ENCODE data around the gene OGA. TPM values are rescaled to one million over a fixed set of nuclear protein-coding genes. Genes with fewer than 3 reads are reported as not detected.

OGA gene
- total RNA-seq, 2 donors from 2014 or later, result 119 to 291 TPM

- no peaks in the 10 kb centered on the region for H3K9me3 Mint-ChIP-seq
- H3K36me3 Mint-ChIP-seq (ENCODE audit: low read depth), result peaks cover 3% of the 10 kb centered on the region
- ATAC-seq (replicated peaks), result peak; percentile 60
- peak overlapping the region; percentile 88 for H3K27ac Mint-ChIP-seq
- H3K4me1 Mint-ChIP-seq, result peaks cover 32% of the 10 kb centered on the region
- peak overlapping the region; percentile 90 for H3K4me3 Mint-ChIP-seq
- no peaks in the 10 kb centered on the region for H3K27me3 Mint-ChIP-seq
Observed at GRCh38 chr10:101840741-101841453, 22.7 kb upstream of the OGA start.

DNA sequence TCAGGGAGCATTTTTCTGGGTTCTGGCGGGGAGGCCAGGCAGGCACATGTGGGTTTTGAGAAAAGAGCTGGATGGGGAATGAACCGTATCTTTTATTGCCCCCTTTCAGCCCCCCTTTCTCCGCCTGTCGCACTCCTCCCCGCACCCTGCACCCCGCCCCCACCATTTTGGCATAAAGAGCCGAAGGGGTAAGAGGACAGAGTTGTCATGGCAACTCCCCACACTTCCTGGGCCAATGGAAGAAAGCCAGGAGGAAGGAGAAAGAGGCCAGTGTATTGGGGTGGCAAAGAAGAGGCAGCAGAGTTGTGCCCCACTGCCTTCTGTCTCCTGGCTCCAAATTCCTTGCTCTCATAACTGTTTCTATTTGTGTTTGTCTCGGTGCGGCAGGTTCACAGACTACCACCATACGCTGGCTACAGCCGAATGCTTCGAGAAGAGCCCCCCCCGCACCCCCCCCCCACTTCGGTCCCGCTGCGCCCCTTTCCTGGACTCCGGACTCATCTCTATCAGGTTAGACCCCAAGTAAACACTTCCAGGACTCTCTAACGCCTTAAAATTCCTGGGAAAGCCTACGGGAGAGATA is 21.9 kb upstream of the OGA start:
- peaks cover 36% of the 10 kb centered on the region for H3K4me1 Mint-ChIP-seq
- H3K9me3 Mint-ChIP-seq, result no peaks in the 10 kb centered on the region
- H3K27me3 Mint-ChIP-seq, result no peaks in the 10 kb centered on the region
- peak overlapping the region; percentile 90 for H3K4me3 Mint-ChIP-seq
- H3K36me3 Mint-ChIP-seq (ENCODE audit: low read depth), result no peaks in the 10 kb centered on the region
- peak overlapping the region; percentile 88 for H3K27ac Mint-ChIP-seq
- no peak for ATAC-seq (replicated peaks)

- H3K4me1 Mint-ChIP-seq, result peaks cover 42% of the 10 kb centered on the region
- H3K27ac Mint-ChIP-seq, result no peak overlapping the region
- H3K9me3 Mint-ChIP-seq, result no peaks in the 10 kb centered on the region
- no peaks in the 10 kb centered on the region for H3K36me3 Mint-ChIP-seq (ENCODE audit: low read depth)
- H3K4me3 Mint-ChIP-seq, result peak overlapping the region; percentile 90
- peak; percentile 16 for ATAC-seq (replicated peaks)
- no peaks in the 10 kb centered on the region for H3K27me3 Mint-ChIP-seq
Observed at GRCh38 chr10:101839416-101840063, 21.3 kb upstream of the OGA start.

DNA sequence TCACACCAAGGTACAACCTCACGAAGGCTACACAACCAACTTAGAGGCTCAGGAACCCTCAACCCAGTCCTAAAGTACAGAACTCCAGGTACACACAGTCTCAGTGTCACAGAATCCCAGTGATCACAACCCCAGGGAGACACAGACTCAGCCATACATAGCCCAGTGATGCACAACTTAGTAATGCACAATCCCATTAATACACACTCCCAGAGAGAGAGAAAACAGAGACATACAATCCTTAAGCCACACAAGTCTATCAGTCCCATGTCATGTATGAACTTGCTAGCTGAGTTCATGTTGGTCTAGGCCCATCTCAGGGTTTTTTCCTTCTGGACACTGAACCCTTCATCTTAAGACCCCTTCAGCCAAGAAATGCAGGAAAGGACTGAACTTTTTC is 20.8 kb upstream of the OGA start:
- Mint-ChIP-seq H3K27ac (no peak overlapping the region), H3K27me3 (no peaks in the 10 kb centered on the region), H3K36me3 (ENCODE audit: low read depth) (no peaks in the 10 kb centered on the region), H3K4me1 (peaks cover 40% of the 10 kb centered on the region), H3K4me3 (peak overlapping the region; percentile 90), H3K9me3 (no peaks in the 10 kb centered on the region)
- no peak for ATAC-seq (replicated peaks)

DNA sequence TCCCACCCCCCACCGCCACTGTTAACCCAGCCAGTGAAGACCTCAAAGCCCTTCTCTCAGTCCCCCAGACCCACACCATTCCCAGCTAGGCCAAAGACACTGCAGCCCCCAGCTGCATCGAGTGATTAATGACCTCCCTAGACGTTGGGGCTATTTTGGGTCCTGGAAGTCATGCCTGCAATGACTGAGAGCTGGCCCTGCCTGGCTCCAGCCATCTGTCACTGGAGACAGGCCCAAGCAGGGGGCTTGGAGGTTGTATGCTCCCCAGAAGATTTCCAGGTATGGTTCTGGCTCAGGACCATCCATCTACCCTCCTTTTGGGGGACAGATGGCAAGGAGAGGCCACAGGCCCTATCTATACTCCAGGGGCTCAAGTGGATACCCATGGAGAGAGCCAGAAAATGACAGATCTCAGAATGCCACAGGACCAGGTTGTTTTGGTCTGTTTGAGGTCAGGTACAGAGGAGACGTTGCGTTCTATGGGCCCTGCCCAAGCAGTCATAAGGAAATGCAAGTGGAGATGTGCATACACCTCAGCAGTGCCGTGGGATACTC is 20.2 kb upstream of the OGA start:
- Mint-ChIP-seq H3K4me1 (peaks cover 45% of the 10 kb centered on the region), H3K4me3 (peak overlapping the region; percentile 90), H3K36me3 (ENCODE audit: low read depth) (no peaks in the 10 kb centered on the region), H3K9me3 (no peaks in the 10 kb centered on the region), H3K27ac (no peak overlapping the region), H3K27me3 (no peaks in the 10 kb centered on the region)
- ATAC-seq (replicated peaks), result no peak

- H3K27ac Mint-ChIP-seq, result no peak overlapping the region
- no peak for ATAC-seq (replicated peaks)
- no peaks in the 10 kb centered on the region for H3K36me3 Mint-ChIP-seq (ENCODE audit: low read depth)
- no peaks in the 10 kb centered on the region for H3K27me3 Mint-ChIP-seq
- H3K4me3 Mint-ChIP-seq, result no peak overlapping the region
- H3K9me3 Mint-ChIP-seq, result no peaks in the 10 kb centered on the region
- peaks cover 46% of the 10 kb centered on the region for H3K4me1 Mint-ChIP-seq
Observed at GRCh38 chr10:101837748-101838147, 19.5 kb upstream of the OGA start.

DNA sequence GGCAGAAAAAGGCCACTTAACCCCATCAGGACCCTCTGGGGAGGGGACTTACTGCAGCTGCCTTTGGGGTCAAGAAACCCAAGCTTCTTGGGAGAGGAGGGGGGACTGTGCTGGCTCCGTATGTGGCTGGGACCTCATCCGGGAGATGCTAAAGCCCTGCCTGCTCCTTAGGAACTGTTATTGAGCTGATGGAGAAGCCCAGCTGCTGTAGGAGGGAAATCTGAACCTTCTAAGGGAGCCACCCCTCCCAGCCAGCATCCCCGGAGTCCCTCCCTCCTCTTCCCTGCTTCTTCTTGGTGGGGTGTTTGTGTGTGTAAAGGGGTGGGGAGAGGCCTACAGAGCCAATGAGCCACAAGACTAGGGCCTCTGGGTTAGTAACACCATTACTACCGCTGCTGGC is 17.1 kb upstream of the OGA start:
- Mint-ChIP-seq H3K36me3 (ENCODE audit: low read depth) (peaks cover 8% of the 10 kb centered on the region), H3K27ac (no peak overlapping the region), H3K4me1 (peaks cover 47% of the 10 kb centered on the region), H3K27me3 (no peaks in the 10 kb centered on the region), H3K4me3 (peak overlapping the region; percentile 32), H3K9me3 (no peaks in the 10 kb centered on the region)
- ATAC-seq (replicated peaks), result no peak

DNA sequence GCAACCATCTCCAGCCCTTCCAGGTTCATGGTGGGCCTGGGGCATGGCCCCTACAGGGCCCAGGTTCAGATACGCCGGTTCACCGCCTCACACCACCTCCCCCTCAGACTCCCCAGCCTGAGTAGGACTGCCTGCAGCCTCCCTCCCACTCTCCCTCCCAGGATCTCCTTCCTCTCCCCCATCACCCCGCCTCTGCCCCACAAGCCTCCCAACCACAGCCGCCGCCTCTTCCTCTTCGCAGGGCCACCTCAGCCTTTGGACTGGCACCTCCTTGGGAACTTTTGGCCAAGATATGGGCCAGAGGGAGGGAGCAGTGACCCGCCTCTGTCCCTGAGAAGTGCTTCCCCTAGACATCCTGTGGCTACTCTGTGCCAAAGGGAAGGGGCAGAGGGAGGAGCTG is 16.1 kb upstream of the OGA start:
- H3K27ac Mint-ChIP-seq, result peak overlapping the region; percentile 76
- peaks cover 53% of the 10 kb centered on the region for H3K4me1 Mint-ChIP-seq
- peaks cover 9% of the 10 kb centered on the region for H3K36me3 Mint-ChIP-seq (ENCODE audit: low read depth)
- no peaks in the 10 kb centered on the region for H3K27me3 Mint-ChIP-seq
- ATAC-seq (replicated peaks), result no peak
- no peaks in the 10 kb centered on the region for H3K9me3 Mint-ChIP-seq
- H3K4me3 Mint-ChIP-seq, result peak overlapping the region; percentile 6

GRCh38 chr10:101833466-101833865 is 15.2 kb upstream of the OGA start:
- peak; percentile 48 for ATAC-seq (replicated peaks)
- Mint-ChIP-seq H3K36me3 (ENCODE audit: low read depth) (peaks cover 9% of the 10 kb centered on the region), H3K27ac (peak overlapping the region; percentile 76), H3K4me3 (peak overlapping the region; percentile 6), H3K9me3 (no peaks in the 10 kb centered on the region), H3K4me1 (peaks cover 48% of the 10 kb centered on the region), H3K27me3 (no peaks in the 10 kb centered on the region)

GRCh38 chr10:101832325-101832771 is 14.1 kb upstream of the OGA start:
- Mint-ChIP-seq H3K4me1 (peaks cover 48% of the 10 kb centered on the region), H3K27ac (peak overlapping the region; percentile 96), H3K9me3 (no peaks in the 10 kb centered on the region), H3K27me3 (no peaks in the 10 kb centered on the region), H3K36me3 (ENCODE audit: low read depth) (peaks cover 10% of the 10 kb centered on the region), H3K4me3 (peak overlapping the region; percentile 86)
- no peak for ATAC-seq (replicated peaks)

- no peaks in the 10 kb centered on the region for H3K9me3 Mint-ChIP-seq
- ATAC-seq (replicated peaks), result no peak
- H3K4me1 Mint-ChIP-seq, result peaks cover 48% of the 10 kb centered on the region
- H3K27me3 Mint-ChIP-seq, result no peaks in the 10 kb centered on the region
- H3K27ac Mint-ChIP-seq, result peak overlapping the region; percentile 96
- H3K36me3 Mint-ChIP-seq (ENCODE audit: low read depth), result peaks cover 15% of the 10 kb centered on the region
- H3K4me3 Mint-ChIP-seq, result peak overlapping the region; percentile 86
Observed at GRCh38 chr10:101831169-101831811, 13.0 kb upstream of the OGA start.

GRCh38 chr10:101830322-101831168 is 12.3 kb upstream of the OGA start:
- H3K27me3 Mint-ChIP-seq, result no peaks in the 10 kb centered on the region
- H3K36me3 Mint-ChIP-seq (ENCODE audit: low read depth), result peaks cover 15% of the 10 kb centered on the region
- ATAC-seq (replicated peaks), result peak; percentile 75
- H3K4me1 Mint-ChIP-seq, result peaks cover 43% of the 10 kb centered on the region
- no peaks in the 10 kb centered on the region for H3K9me3 Mint-ChIP-seq
- H3K4me3 Mint-ChIP-seq, result peak overlapping the region; percentile 86
- peak overlapping the region; percentile 96 for H3K27ac Mint-ChIP-seq

DNA sequence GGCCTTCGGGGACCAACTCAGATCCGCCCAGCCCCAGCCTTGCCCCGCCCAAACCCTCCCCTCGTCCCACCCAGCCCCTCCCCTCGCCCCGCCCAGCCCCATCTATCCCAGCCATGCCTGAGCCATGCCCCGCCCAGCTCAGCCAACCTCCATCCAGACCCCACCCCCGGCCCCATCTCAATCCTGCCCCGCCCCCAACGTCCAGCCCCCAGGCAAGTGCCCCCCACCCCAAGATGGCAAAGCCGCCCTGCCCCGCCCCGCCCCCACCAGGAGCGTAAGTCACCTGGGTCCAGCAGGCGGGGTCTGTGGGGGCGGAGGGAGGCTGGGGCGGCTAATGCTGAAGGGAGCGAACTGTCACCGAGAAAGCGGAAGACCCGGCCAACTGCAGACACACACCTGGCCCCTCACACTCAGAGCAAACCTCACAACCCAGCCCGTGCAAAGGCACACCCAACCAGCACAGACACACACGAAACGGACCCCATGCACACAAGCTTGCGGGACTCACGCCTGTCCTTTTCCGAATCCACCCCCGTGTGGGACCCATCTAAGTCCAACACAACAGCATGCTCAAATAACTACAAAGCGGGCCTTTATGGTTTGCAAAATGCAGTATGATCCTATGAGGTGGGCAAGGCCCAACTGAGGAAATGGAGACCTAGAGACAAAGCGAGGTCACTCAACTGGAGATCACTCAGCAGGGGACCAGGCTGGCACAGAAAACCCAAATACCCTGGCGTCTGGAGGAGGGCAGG is 11.5 kb upstream of the OGA start:
- H3K4me3 Mint-ChIP-seq, result peak overlapping the region; percentile 86
- ATAC-seq (replicated peaks), result no peak
- no peaks in the 10 kb centered on the region for H3K9me3 Mint-ChIP-seq
- peaks cover 38% of the 10 kb centered on the region for H3K4me1 Mint-ChIP-seq
- H3K36me3 Mint-ChIP-seq (ENCODE audit: low read depth), result peaks cover 15% of the 10 kb centered on the region
- H3K27ac Mint-ChIP-seq, result peak overlapping the region; percentile 96
- no peaks in the 10 kb centered on the region for H3K27me3 Mint-ChIP-seq
